ENCODE data around the gene PCNT. TPM values are rescaled to one million over a fixed set of nuclear protein-coding genes. Genes with fewer than 3 reads are reported as not detected.

The PCNT gene
- total and polyA plus RNA-seq, 9 of the 15 experiments (the other 6 are each of a cell fraction or from before 2014, with no cell fraction given), result 9.1 to 53.5 (median 31.3) TPM

DNA sequence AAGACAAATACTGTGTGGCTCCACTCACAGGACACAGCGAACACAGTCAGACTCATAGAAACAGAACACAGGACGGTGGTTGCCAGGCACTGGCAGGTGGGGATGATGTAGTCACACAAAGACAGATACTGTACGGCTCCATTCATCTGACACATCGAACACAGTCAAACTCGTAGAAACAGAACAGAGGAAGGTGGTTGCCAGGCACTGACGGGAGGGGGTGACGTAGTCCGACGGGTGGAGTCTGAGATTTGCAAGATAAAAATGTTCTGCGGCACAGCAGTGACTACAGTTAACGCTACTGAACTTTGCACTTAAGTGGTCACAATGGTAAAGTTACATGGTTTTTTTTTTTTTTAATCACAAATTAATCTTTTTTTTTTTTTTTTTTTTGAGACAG lies 19.0 kb upstream of the PCNT start (continued):
- TF ChIP-seq TEAD4 (IDR thresholded peaks at IDR 0.05; ENCODE audit: low read length) (no peak), TEAD4 (CRISPR knock-in tag; IDR thresholded peaks at IDR 0.05; ENCODE audit: borderline replicate concordance) (no peak), CBFA2T2 (conservative IDR thresholded peaks at IDR 0.05) (no peak), GATA2 (CRISPR knock-in tag; IDR thresholded peaks at IDR 0.05) (peak; percentile 88), SIN3A (IDR thresholded peaks at IDR 0.05; ENCODE audit: borderline replicate concordance in 2 of 2, control insufficient read depth in 1 of 2, low read depth in 2 of 2, low read length in 2 of 2) (no peak), ZBTB17 (CRISPR knock-in tag; IDR thresholded peaks at IDR 0.05) (no peak), L3MBTL2 (IDR thresholded peaks at IDR 0.05) (no peak), GTF2F1 (IDR thresholded peaks at IDR 0.05; ENCODE audit: low read depth, low read length) (no peak), RFX1 (IDR thresholded peaks at IDR 0.05) (peak; percentile 72), KLF1 (tag; IDR thresholded peaks at IDR 0.05) (peak; percentile 38; the same call in 1 of the 2 replicates), GTF2E2 (tag; IDR thresholded peaks at IDR 0.05) (no peak), ZNF583 (CRISPR knock-in tag; IDR thresholded peaks at IDR 0.05) (no peak), NFE2 (IDR thresholded peaks at IDR 0.05; ENCODE audit: low read depth) (no peak), JUN (IDR thresholded peaks at IDR 0.05; ENCODE audit: borderline replicate concordance, low read depth, low read length) (peak; percentile 47; the same call in 1 of the 2 replicates), JUN (CRISPR knock-in tag; IDR thresholded peaks at IDR 0.05; ENCODE audit: borderline replicate concordance) (no peak), SMARCB1 (IDR thresholded peaks at IDR 0.05; ENCODE audit: insufficient read length, low read depth) (peak; percentile 40), TRIM24 (IDR thresholded peaks at IDR 0.05) (no peak), ZNF75A (CRISPR knock-in tag; IDR thresholded peaks at IDR 0.05) (no peak), ATF1 (CRISPR knock-in tag; IDR thresholded peaks at IDR 0.05) (no peak), ATF1 (tag; IDR thresholded peaks at IDR 0.05) (peak; percentile 83), OTX1 (CRISPR knock-in tag; IDR thresholded peaks at IDR 0.05) (0 out of 2 replicates have a peak, but pooled peaks have one; percentile 6), RCOR1 (IDR thresholded peaks at IDR 0.05; ENCODE audit: borderline replicate concordance in 1 of 2, low read depth in 2 of 2, low read length in 2 of 2) (0 out of 4 replicates have a peak, but pooled peaks of 1 of the 2 experiments have one; percentile 38)
- TF ChIP-seq, protein P1, sequence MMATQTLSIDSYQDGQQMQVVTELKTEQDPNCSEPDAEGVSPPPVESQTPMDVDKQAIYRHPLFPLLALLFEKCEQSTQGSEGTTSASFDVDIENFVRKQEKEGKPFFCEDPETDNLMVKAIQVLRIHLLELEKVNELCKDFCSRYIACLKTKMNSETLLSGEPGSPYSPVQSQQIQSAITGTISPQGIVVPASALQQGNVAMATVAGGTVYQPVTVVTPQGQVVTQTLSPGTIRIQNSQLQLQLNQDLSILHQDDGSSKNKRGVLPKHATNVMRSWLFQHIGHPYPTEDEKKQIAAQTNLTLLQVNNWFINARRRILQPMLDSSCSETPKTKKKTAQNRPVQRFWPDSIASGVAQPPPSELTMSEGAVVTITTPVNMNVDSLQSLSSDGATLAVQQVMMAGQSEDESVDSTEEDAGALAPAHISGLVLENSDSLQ (IDR thresholded peaks at IDR 0.05), result 0 out of 2 replicates have a peak, but pooled peaks have one; percentile 49
